GM18505 (cell line): ENCODE results near the gene JOSD2.

ENCODE experiments used
- ATAC-seq: cut with Tn5 transposase; IDR thresholded peaks from one replicate; pipeline ENCODE4 v1.9.1; 2021; ENCODE audit not compliant: unreplicated experiment
- POLR2A ChIP-seq: IDR thresholded peaks from 4 replicates; pipeline ENCODE4 v1.6.1; 2011; ENCODE audit warnings: borderline replicate concordance; ENCODE audit not compliant: insufficient read depth, insufficient read length; ENCODE audit errors: extremely low read depth

Gene JOSD2, protein sequence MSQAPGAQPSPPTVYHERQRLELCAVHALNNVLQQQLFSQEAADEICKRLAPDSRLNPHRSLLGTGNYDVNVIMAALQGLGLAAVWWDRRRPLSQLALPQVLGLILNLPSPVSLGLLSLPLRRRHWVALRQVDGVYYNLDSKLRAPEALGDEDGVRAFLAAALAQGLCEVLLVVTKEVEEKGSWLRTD

GRCh38 chr19:50511069-50511822 lies at the start of gene JOSD2:
JOSD2 (minus strand) TSS chr19:50511191; CDS start chr19:50510431, 760 bp downstream.
- ATAC-seq, result peak; percentile 83
- peak; percentile 47 for TF ChIP-seq POLR2A

GRCh38 chr19:50559636-50560035 lies 48.6 kb upstream of the JOSD2 start:
- TF ChIP-seq POLR2A, result no peak
- ATAC-seq, result no peak

- TF ChIP-seq POLR2A, result no peak
- no peak for ATAC-seq
Observed at GRCh38 chr19:50558449-50558848, 47.5 kb upstream of the JOSD2 start.

DNA sequence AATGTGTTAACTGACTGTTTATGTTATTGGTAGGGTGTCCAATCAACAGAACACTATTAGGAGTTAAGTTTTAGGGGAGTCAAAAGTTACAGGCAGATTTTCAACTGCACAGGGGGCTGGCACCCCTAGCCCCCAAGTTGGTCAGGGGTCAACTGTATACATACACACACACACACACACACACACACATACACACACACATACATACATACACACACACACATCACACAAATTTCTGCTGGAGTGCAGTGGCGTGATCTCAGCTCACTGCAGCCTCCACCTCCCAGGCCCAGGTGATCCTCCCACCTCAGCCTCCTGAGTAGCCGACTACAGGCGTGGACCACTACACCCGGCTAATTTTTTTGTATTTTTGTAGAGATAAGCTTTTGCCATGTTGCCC lies 47.0 kb upstream of the JOSD2 start:
- no peak for TF ChIP-seq POLR2A
- no peak for ATAC-seq

DNA sequence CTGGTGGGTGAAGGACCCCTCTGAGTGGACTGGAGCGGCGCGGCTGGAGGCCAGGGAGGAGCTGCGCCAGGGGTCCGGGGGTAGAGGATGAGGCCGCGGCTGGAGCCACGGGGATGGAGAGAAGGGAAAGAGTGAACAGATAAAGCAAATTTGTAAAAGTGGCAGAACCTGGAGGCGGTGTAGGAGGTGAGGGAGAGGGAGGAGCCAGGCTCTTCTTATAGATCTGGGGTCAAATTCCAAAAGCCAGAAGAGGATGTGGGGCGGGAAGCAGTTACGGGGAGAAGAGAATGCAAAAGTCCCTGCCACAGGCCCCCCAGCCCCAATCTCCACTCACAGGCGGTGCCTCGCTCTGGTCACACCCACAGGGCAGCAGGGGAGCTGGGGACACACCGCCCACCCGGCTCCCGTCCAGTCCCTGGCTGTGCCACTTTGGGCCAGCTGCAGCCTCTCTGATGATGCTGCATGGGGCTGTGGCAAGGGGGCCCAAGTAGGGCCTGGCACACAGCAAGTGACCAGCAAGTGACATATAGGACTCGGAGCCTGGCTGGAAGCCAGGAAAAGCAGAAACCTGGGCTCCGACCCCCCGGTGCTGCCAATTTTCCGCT lies 46.1 kb upstream of the JOSD2 start:
- no peak for ATAC-seq
- TF ChIP-seq POLR2A, result no peak

GRCh38 chr19:50556282-50557008 lies 45.5 kb upstream of the JOSD2 start:
- ATAC-seq, result peak; percentile 56
- no peak for TF ChIP-seq POLR2A

DNA sequence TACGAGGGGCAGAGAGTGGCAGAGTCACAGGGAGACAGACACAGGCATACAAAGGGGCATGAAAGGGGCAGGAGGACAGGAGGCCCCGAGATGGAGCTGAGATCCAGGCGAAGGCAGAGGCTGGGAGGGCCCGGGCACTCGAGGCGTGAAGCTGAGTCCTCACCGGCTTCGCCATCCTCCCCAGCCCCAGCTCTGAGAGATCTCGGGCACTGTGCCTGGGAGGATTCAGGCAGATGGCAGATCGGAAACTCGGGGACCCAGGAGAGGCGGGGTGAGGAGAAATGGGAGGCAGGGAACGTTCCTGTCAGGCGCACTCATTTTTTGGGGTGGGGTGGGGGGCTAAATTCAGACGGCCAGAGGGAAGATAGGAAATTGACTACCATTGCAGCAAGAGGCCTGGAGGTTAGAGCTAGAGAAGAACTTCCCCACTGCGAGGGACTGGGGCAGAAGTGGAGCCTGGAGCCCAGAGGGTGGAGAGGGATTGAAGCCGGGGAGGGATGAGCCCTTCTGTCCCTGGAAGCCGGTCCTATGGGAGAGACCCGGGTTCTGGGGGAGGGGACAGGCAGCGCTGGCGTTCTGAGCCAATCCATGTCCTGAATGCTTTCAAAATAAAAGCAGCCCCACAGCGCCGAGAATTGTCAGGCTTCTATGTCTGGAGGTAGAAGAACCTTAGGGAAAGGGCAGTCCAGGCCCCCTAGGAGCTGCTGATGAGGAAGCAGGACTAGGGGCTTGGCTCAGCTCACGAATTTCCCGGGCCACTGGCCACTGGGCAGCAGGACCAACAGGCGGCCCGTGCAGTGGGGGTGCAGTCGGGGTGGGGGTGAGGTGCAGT lies 44.7 kb upstream of the JOSD2 start:
- TF ChIP-seq POLR2A, result no peak
- no peak for ATAC-seq

DNA sequence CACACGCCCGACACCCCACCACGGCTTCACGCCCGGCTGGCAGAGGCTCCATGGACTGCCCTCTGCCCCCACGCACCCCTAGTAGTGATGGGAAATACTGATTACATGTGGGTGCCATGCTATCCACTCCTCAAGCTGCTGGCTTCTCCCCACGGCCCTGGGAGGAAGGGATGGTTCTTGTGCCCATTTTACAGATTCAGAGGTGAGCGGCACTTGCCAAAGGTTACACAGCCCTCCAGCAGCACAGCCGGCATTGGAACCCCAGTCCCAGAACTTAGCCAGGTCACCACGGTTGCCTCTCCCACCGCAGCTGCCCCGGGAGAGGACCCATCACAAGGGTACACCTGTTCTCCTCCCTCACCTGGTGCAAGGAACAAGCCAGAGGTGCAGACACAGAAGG lies 44.0 kb upstream of the JOSD2 start:
- ATAC-seq, result no peak
- no peak for TF ChIP-seq POLR2A

DNA sequence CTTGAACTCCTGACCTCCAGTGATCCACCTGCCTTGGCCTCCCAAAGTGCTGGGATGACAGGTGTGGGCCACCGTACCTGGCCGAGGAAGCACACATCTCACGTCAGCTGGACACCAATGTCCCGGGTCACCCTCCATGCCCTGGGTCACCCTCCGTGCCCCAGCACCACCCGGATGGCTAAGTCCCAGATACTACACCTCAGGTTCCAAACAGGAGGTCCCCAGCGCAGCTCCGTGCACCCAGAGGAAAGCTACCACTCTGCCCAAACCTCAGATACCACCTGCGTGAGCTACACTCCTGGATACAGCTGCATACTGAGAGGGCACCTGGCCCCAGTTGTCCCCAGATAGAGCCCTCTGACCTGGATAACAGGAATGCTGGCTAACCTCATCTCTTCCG lies 43.2 kb upstream of the JOSD2 start:
- no peak for TF ChIP-seq POLR2A
- no peak for ATAC-seq

GRCh38 chr19:50553134-50553703 lies 42.2 kb upstream of the JOSD2 start:
- no peak for ATAC-seq
- no peak for TF ChIP-seq POLR2A

DNA sequence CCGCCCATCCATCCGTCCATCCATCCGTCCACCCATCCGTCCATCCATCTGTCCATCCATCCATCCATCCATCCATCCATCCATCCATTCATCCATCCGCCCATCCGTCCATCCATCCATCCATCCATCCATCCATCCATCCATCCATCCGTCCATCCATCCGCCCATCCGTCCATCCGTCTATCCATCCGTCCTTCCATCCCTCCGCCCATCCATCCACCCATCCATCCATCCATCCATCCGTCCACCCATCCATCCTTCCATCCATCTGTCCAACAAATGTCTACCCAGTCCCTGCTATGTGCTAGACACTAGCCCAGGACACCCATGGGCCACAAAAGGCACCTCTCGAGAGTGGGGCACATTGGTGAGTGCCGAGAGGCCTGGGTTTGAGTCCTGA lies 41.5 kb upstream of the JOSD2 start:
- TF ChIP-seq POLR2A, result no peak
- ATAC-seq, result no peak

- no peak for TF ChIP-seq POLR2A
- no peak for ATAC-seq
Observed at GRCh38 chr19:50551715-50552187, 40.8 kb upstream of the JOSD2 start.
